ENCODE data around the gene HMOX1.

The HMOX1 gene

GRCh38 chr22:35380537-35381423 is at the start of gene HMOX1:
TSS of gene HMOX1 (plus strand) at chr22:35381096. CDS start at chr22:35381174, 78 bp downstream.
- Mint-ChIP-seq H3K27me3 (peaks cover 15% of the 10 kb centered on the region), H3K9me3 (no peaks in the 10 kb centered on the region), H3K4me3 (peak within 1 kb of the TSS; percentile 68), H3K27ac (no peak within 1 kb of the TSS), H3K36me3 (no peaks in the 10 kb centered on the region), H3K4me1 (peaks cover 21% of the 10 kb centered on the region)

- H3K4me1 Mint-ChIP-seq, result peaks cover 34% of the 10 kb centered on the region
Observed at GRCh38 chr22:35332278-35332677, 48.6 kb upstream of the HMOX1 start.

GRCh38 chr22:35333220-35333619 is 47.7 kb upstream of the HMOX1 start:
- Mint-ChIP-seq H3K9me3 (no peaks in the 10 kb centered on the region), H3K27ac (no peak overlapping the region), H3K36me3 (peaks cover 8% of the 10 kb centered on the region), H3K4me1 (peaks cover 29% of the 10 kb centered on the region), H3K4me3 (no peak overlapping the region), H3K27me3 (no peaks in the 10 kb centered on the region)

More at GRCh38 chr22:35332278-35332677, 48.6 kb upstream of the HMOX1 start:
- Mint-ChIP-seq H3K36me3 (peaks cover 8% of the 10 kb centered on the region), H3K9me3 (no peaks in the 10 kb centered on the region), H3K27me3 (no peaks in the 10 kb centered on the region), H3K4me3 (no peak overlapping the region), H3K27ac (peak overlapping the region; percentile 59)

- H3K9me3 Mint-ChIP-seq, result no peaks in the 10 kb centered on the region
- peaks cover 26% of the 10 kb centered on the region for H3K4me1 Mint-ChIP-seq
- peaks cover 8% of the 10 kb centered on the region for H3K36me3 Mint-ChIP-seq
- H3K27ac Mint-ChIP-seq, result no peak overlapping the region
- H3K4me3 Mint-ChIP-seq, result no peak overlapping the region
- H3K27me3 Mint-ChIP-seq, result no peaks in the 10 kb centered on the region
Observed at GRCh38 chr22:35334004-35334403, 46.9 kb upstream of the HMOX1 start.

- no peak overlapping the region for H3K27ac Mint-ChIP-seq
- no peaks in the 10 kb centered on the region for H3K27me3 Mint-ChIP-seq
- H3K9me3 Mint-ChIP-seq, result no peaks in the 10 kb centered on the region
- peaks cover 13% of the 10 kb centered on the region for H3K36me3 Mint-ChIP-seq
- H3K4me1 Mint-ChIP-seq, result peaks cover 16% of the 10 kb centered on the region
- no peak overlapping the region for H3K4me3 Mint-ChIP-seq
Observed at GRCh38 chr22:35335468-35335867, 45.4 kb upstream of the HMOX1 start.

GRCh38 chr22:35335936-35336781 is 44.7 kb upstream of the HMOX1 start:
- Mint-ChIP-seq H3K4me3 (no peak overlapping the region), H3K9me3 (no peaks in the 10 kb centered on the region), H3K27me3 (no peaks in the 10 kb centered on the region), H3K27ac (no peak overlapping the region), H3K36me3 (peaks cover 14% of the 10 kb centered on the region), H3K4me1 (peaks cover 9% of the 10 kb centered on the region)

- H3K9me3 Mint-ChIP-seq, result no peaks in the 10 kb centered on the region
- H3K27ac Mint-ChIP-seq, result no peak overlapping the region
- H3K36me3 Mint-ChIP-seq, result peaks cover 12% of the 10 kb centered on the region
Observed at GRCh38 chr22:35337932-35338331, 43.0 kb upstream of the HMOX1 start.

GRCh38 chr22:35341090-35341874 is 39.6 kb upstream of the HMOX1 start:
- H3K4me3 Mint-ChIP-seq, result no peak overlapping the region

More at GRCh38 chr22:35337932-35338331, 43.0 kb upstream of the HMOX1 start:
- Mint-ChIP-seq H3K27me3 (no peaks in the 10 kb centered on the region), H3K4me1 (peaks cover 6% of the 10 kb centered on the region), H3K4me3 (no peak overlapping the region)

GRCh38 chr22:35342390-35342789 is 38.5 kb upstream of the HMOX1 start:
- H3K4me3 Mint-ChIP-seq, result no peak overlapping the region

More at GRCh38 chr22:35341090-35341874, 39.6 kb upstream of the HMOX1 start:
- no peaks in the 10 kb centered on the region for H3K9me3 Mint-ChIP-seq
- peaks cover 9% of the 10 kb centered on the region for H3K36me3 Mint-ChIP-seq
- peak overlapping the region; percentile 35 for H3K27ac Mint-ChIP-seq
- H3K4me1 Mint-ChIP-seq, result no peaks in the 10 kb centered on the region
- H3K27me3 Mint-ChIP-seq, result no peaks in the 10 kb centered on the region

GRCh38 chr22:35343664-35344550 is 37.0 kb upstream of the HMOX1 start:
- H3K9me3 Mint-ChIP-seq, result no peaks in the 10 kb centered on the region
- no peak overlapping the region for H3K4me3 Mint-ChIP-seq
- no peak overlapping the region for H3K27ac Mint-ChIP-seq
- no peaks in the 10 kb centered on the region for H3K27me3 Mint-ChIP-seq
- peaks cover 11% of the 10 kb centered on the region for H3K36me3 Mint-ChIP-seq
- no peaks in the 10 kb centered on the region for H3K4me1 Mint-ChIP-seq

More at GRCh38 chr22:35342390-35342789, 38.5 kb upstream of the HMOX1 start:
- no peak overlapping the region for H3K27ac Mint-ChIP-seq
- H3K4me1 Mint-ChIP-seq, result no peaks in the 10 kb centered on the region
- peaks cover 9% of the 10 kb centered on the region for H3K36me3 Mint-ChIP-seq
- H3K27me3 Mint-ChIP-seq, result no peaks in the 10 kb centered on the region
- H3K9me3 Mint-ChIP-seq, result no peaks in the 10 kb centered on the region

- no peaks in the 10 kb centered on the region for H3K27me3 Mint-ChIP-seq
- no peak overlapping the region for H3K4me3 Mint-ChIP-seq
- H3K4me1 Mint-ChIP-seq, result no peaks in the 10 kb centered on the region
- no peaks in the 10 kb centered on the region for H3K9me3 Mint-ChIP-seq
- no peak overlapping the region for H3K27ac Mint-ChIP-seq
- H3K36me3 Mint-ChIP-seq, result peaks cover 7% of the 10 kb centered on the region
Observed at GRCh38 chr22:35344956-35345690, 35.8 kb upstream of the HMOX1 start.

- no peak overlapping the region for H3K4me3 Mint-ChIP-seq
- H3K36me3 Mint-ChIP-seq, result peaks cover 5% of the 10 kb centered on the region
- no peaks in the 10 kb centered on the region for H3K27me3 Mint-ChIP-seq
- peaks cover 7% of the 10 kb centered on the region for H3K4me1 Mint-ChIP-seq
- H3K9me3 Mint-ChIP-seq, result no peaks in the 10 kb centered on the region
- H3K27ac Mint-ChIP-seq, result no peak overlapping the region
Observed at GRCh38 chr22:35345808-35346505, 34.9 kb upstream of the HMOX1 start.

- Mint-ChIP-seq H3K4me1 (peaks cover 15% of the 10 kb centered on the region), H3K4me3 (no peak overlapping the region), H3K27ac (no peak overlapping the region), H3K27me3 (no peaks in the 10 kb centered on the region), H3K9me3 (no peaks in the 10 kb centered on the region), H3K36me3 (peaks cover 4% of the 10 kb centered on the region)
Observed at GRCh38 chr22:35346596-35347220, 34.2 kb upstream of the HMOX1 start.

Data from activated naive CD4-positive, alpha-beta T cell treated with anti-CD3 and anti-CD28 coated beads, Interleukin-2, amount 50 U/mL, for 24 hours (primary cell).